Loucy (cell line): ENCODE results near the gene CEP44.
A peak's percentile ranks its signal among the peaks of the same experiment; 100 is the strongest.

ENCODE experiments used
- H2AFZ ChIP-seq: fragments of 200-600 bp; sonication (generic); 2 replicates; pipeline ENCODE4 v1.6.0; 2016; ENCODE audit warnings: antibody characterized with exemption, mild to moderate bottlenecking, low read length, moderate library complexity
- H3F3A ChIP-seq: fragments of 200-600 bp; 2 replicates; pipeline ENCODE4 v1.6.0; 2016; ENCODE audit warnings: antibody characterized with exemption, low read depth, mild to moderate bottlenecking
- H3K27me3 ChIP-seq: fragments of 200-600 bp; sonication (generic); 2 replicates; pipeline ENCODE4 v1.6.1; 2014; ENCODE audit warnings: low read length, mild to moderate bottlenecking; ENCODE audit not compliant: insufficient read depth, poor library complexity, severe bottlenecking
- H3K36me3 ChIP-seq: fragments of 200-600 bp; sonication (generic); 2 replicates; pipeline ENCODE4 v1.6.1; 2016; ENCODE audit warnings: low read length; ENCODE audit not compliant: insufficient read depth
- H3K4me1 ChIP-seq: fragments of 200-600 bp; sonication (generic); 2 replicates; pipeline ENCODE4 v1.5.1; 2014; ENCODE audit warnings: low read length, mild to moderate bottlenecking; ENCODE audit not compliant: insufficient read depth, poor library complexity, severe bottlenecking
- H3K4me2 ChIP-seq: fragments of 200-600 bp; sonication (generic); 2 replicates; pipeline ENCODE4 v1.6.0; 2014; ENCODE audit warnings: antibody characterized with exemption, low read length, low read depth, mild to moderate bottlenecking; ENCODE audit not compliant: poor library complexity, severe bottlenecking
- H3K4me3 ChIP-seq: fragments of 200-600 bp; sonication (generic); 2 replicates; pipeline ENCODE4 v1.5.1; 2014; ENCODE audit warnings: low read length, mild to moderate bottlenecking, mixed read lengths; ENCODE audit not compliant: poor library complexity, severe bottlenecking
- H3K79me2 ChIP-seq: fragments of 200-600 bp; sonication (generic); 2 replicates; pipeline ENCODE4 v1.6.1; 2014; ENCODE audit warnings: low read length; ENCODE audit not compliant: insufficient read depth
- H3K9ac ChIP-seq: fragments of 200-600 bp; sonication (generic); 2 replicates; pipeline ENCODE4 v1.6.0; 2014; ENCODE audit warnings: mild to moderate bottlenecking, low read depth, low read length, moderate library complexity; ENCODE audit not compliant: poor library complexity, severe bottlenecking
- H3K9me2 ChIP-seq: fragments of 200-600 bp; sonication (generic); replicated peaks from 2 replicates; pipeline ENCODE4 v1.6.1; 2016; ENCODE audit warnings: low read depth, low read length, mixed read lengths
- H3K9me3 ChIP-seq: fragments of 200-600 bp; sonication (generic); 2 replicates; pipeline ENCODE4 v1.6.1; 2014; ENCODE audit warnings: mild to moderate bottlenecking, antibody characterized with exemption, low read length, low read depth; ENCODE audit not compliant: insufficient read depth
- H4K20me1 ChIP-seq: fragments of 200-600 bp; sonication (generic); 2 replicates; pipeline ENCODE4 v1.6.0; 2014; ENCODE audit warnings: antibody characterized with exemption, low read length, mild to moderate bottlenecking; ENCODE audit not compliant: insufficient read depth, poor library complexity, severe bottlenecking
- CTCF ChIP-seq: fragments of 200-600 bp; sonication (generic); conservative IDR thresholded peaks from 2 replicates; pipeline ENCODE4 v1.5.1; 2014; ENCODE audit warnings: mild to moderate bottlenecking, antibody characterized with exemption, low read length
- EZH2phosphoT487 ChIP-seq: fragments of 200-600 bp; IDR thresholded peaks from 2 replicates; pipeline ENCODE4 v1.6.1; 2018; ENCODE audit warnings: antibody characterized with exemption, mild to moderate bottlenecking, moderate library complexity, borderline replicate concordance

CEP44 gene

GRCh38 chr4:174352061-174352819, 68.5 kb downstream of the CEP44 start:
- H3K79me2 ChIP-seq = no peaks in the 10 kb centered on the region
- H3K9ac ChIP-seq = no peak overlapping the region
- H3K9me2 ChIP-seq = no peaks in the 10 kb centered on the region
- H3F3A ChIP-seq = no peaks in the 10 kb centered on the region
- no peak for TF ChIP-seq CTCF
- no peak for TF ChIP-seq EZH2phosphoT487
- H3K27me3 ChIP-seq = no peaks in the 10 kb centered on the region
- no peaks in the 10 kb centered on the region for H4K20me1 ChIP-seq
- no peaks in the 10 kb centered on the region for H3K4me1 ChIP-seq
- no peak overlapping the region for H2AFZ ChIP-seq
- no peak overlapping the region for H3K4me2 ChIP-seq
- H3K9me3 ChIP-seq = no peaks in the 10 kb centered on the region
- H3K4me3 ChIP-seq = no peak overlapping the region
- H3K36me3 ChIP-seq = no peaks in the 10 kb centered on the region

GRCh38 chr4:174357321-174357720, 73.6 kb downstream of the CEP44 start:
- Histone ChIP-seq H3K9me3 (no peaks in the 10 kb centered on the region), H3F3A (no peaks in the 10 kb centered on the region), H2AFZ (no peak overlapping the region), H3K4me3 (no peak overlapping the region), H3K4me2 (no peak overlapping the region), H3K9ac (no peak overlapping the region), H4K20me1 (no peaks in the 10 kb centered on the region), H3K9me2 (no peaks in the 10 kb centered on the region), H3K4me1 (peaks cover 21% of the 10 kb centered on the region), H3K36me3 (no peaks in the 10 kb centered on the region), H3K27me3 (no peaks in the 10 kb centered on the region), H3K79me2 (no peaks in the 10 kb centered on the region)
- TF ChIP-seq CTCF (no peak), EZH2phosphoT487 (no peak)

GRCh38 chr4:174358410-174358809, 74.7 kb downstream of the CEP44 start:
- Histone ChIP-seq H3K4me3 (no peak overlapping the region), H3K36me3 (no peaks in the 10 kb centered on the region), H3K9ac (no peak overlapping the region), H4K20me1 (no peaks in the 10 kb centered on the region), H3F3A (no peaks in the 10 kb centered on the region), H3K27me3 (no peaks in the 10 kb centered on the region), H3K9me2 (no peaks in the 10 kb centered on the region), H3K9me3 (no peaks in the 10 kb centered on the region), H2AFZ (peak overlapping the region; percentile 28; the same call in 1 of the 2 replicates), H3K79me2 (no peaks in the 10 kb centered on the region), H3K4me1 (peaks cover 21% of the 10 kb centered on the region), H3K4me2 (peak overlapping the region; percentile 38)
- TF ChIP-seq EZH2phosphoT487 (no peak), CTCF (no peak)
